Neural cell (in vitro differentiated cells): Measurements from ENCODE around the gene MNDA. TPM values are rescaled to one million over a fixed set of nuclear protein-coding genes. Genes with fewer than 3 reads are reported as not detected.

Experiments used
- H2AFZ ChIP-seq: fragments of 200-600, 300-800 bp; sonication (generic), shearing (Covaris generic); 2 replicates; pipeline ENCODE4 v1.6.0; 2014; ENCODE audit warnings: low read depth, mild to moderate bottlenecking, antibody characterized with exemption, low read length, moderate library complexity
- H3F3A ChIP-seq: fragments of 200-600 bp; shearing (Covaris generic); 2 replicates; pipeline ENCODE4 v1.6.1; 2016; ENCODE audit warnings: mild to moderate bottlenecking, moderate library complexity, mixed read lengths, antibody characterized with exemption, low read length; ENCODE audit not compliant: insufficient read depth, poor library complexity, severe bottlenecking
- H3K27ac ChIP-seq: fragments of 200-600, 300-800 bp; sonication (generic), shearing (Covaris generic); 2 replicates; pipeline ENCODE4 v1.5.1; 2014; ENCODE audit warnings: mild to moderate bottlenecking, low read length, moderate library complexity
- H3K27me3 ChIP-seq: fragments of 300-800, 200-600 bp; sonication (generic), shearing (Covaris generic); 2 replicates; pipeline ENCODE4 v1.6.0; 2014; ENCODE audit warnings: mild to moderate bottlenecking, low read depth, low read length, moderate library complexity; ENCODE audit not compliant: insufficient read depth
- H3K36me3 ChIP-seq: fragments of 300-800, 200-600 bp; sonication (generic), shearing (Covaris generic); 2 replicates; pipeline ENCODE4 v1.5.1; 2014; ENCODE audit warnings: mild to moderate bottlenecking, antibody characterized with exemption, low read length, moderate library complexity; ENCODE audit not compliant: insufficient read depth
- H3K4me2 ChIP-seq: fragments of 300-800, 200-600 bp; sonication (generic), shearing (Covaris generic); 2 replicates; pipeline ENCODE4 v1.6.0; 2014; ENCODE audit warnings: mild to moderate bottlenecking, low read length
- H3K4me3 ChIP-seq: fragments of 300-800, 200-600 bp; sonication (generic), shearing (Covaris generic); 2 replicates; pipeline ENCODE4 v1.5.1; 2014; ENCODE audit warnings: mild to moderate bottlenecking, low read length, moderate library complexity
- H3K79me2 ChIP-seq: fragments of 200-600 bp; shearing (Covaris generic); replicated peaks from 2 replicates; pipeline ENCODE4 v1.6.0; 2014; ENCODE audit warnings: mild to moderate bottlenecking, low read length, moderate library complexity; ENCODE audit not compliant: insufficient read depth
- H3K9ac ChIP-seq: fragments of 300-800, 200-600 bp; sonication (generic), shearing (Covaris generic); 2 replicates; pipeline ENCODE4 v1.6.1; 2016; ENCODE audit warnings: mild to moderate bottlenecking, low read length, mixed read lengths
- H3K9me2 ChIP-seq: fragments of 200-600 bp; shearing (Covaris generic); 2 replicates; pipeline ENCODE4 v1.6.1; 2016; ENCODE audit warnings: mild to moderate bottlenecking, low read length, mixed read lengths; ENCODE audit not compliant: insufficient read depth
- H3K9me3 ChIP-seq: fragments of 200-600, 300-800 bp; sonication (generic), shearing (Covaris generic); 2 replicates; pipeline ENCODE4 v1.6.1; 2016; ENCODE audit warnings: mild to moderate bottlenecking, mixed run types, low read length, moderate library complexity, mixed read lengths
- H4K20me1 ChIP-seq: fragments of 200-600 bp; shearing (Covaris generic); 2 replicates; pipeline ENCODE4 v1.6.1; 2016; ENCODE audit warnings: mild to moderate bottlenecking, mixed run types; ENCODE audit not compliant: insufficient read depth
- CTCF ChIP-seq: fragments of 450-650 bp; IDR thresholded peaks from 2 replicates; pipeline ENCODE4 v1.5.1; 2014; ENCODE audit warnings: antibody characterized with exemption, mild to moderate bottlenecking, moderate library complexity; ENCODE audit not compliant: poor library complexity, severe bottlenecking
- EP300 ChIP-seq: fragments of 450-650 bp; conservative IDR thresholded peaks from 2 replicates; pipeline ENCODE4 v1.6.1; 2014; ENCODE audit warnings: antibody characterized with exemption, mild to moderate bottlenecking, moderate library complexity; ENCODE audit not compliant: poor library complexity, severe bottlenecking
- EZH2 ChIP-seq: fragments of 200-600, 300-800 bp; shearing (Covaris generic), sonication (generic); IDR thresholded peaks from 2 replicates; pipeline ENCODE4 v1.6.1; 2014; ENCODE audit warnings: antibody characterized with exemption, low read length, borderline replicate concordance, mild to moderate bottlenecking; ENCODE audit not compliant: insufficient read depth, poor library complexity, severe bottlenecking
- MXI1 ChIP-seq: fragments of 450-650 bp; conservative IDR thresholded peaks from 2 replicates; pipeline ENCODE4 v1.6.1; 2014; ENCODE audit warnings: antibody characterized with exemption, mild to moderate bottlenecking; ENCODE audit not compliant: poor library complexity, severe bottlenecking
- POLR2AphosphoS5 ChIP-seq: IDR thresholded peaks from 2 replicates; pipeline ENCODE4 v1.6.1; 2012
- RAD21 ChIP-seq: fragments of 450-650 bp; conservative IDR thresholded peaks from 2 replicates; pipeline ENCODE4 v1.6.1; 2014; ENCODE audit warnings: antibody characterized with exemption, mild to moderate bottlenecking, moderate library complexity
- REST ChIP-seq: IDR thresholded peaks from 2 replicates; pipeline ENCODE4 v1.6.1; 2012; ENCODE audit warnings: borderline replicate concordance
- SMC3 ChIP-seq: fragments of 450-650 bp; conservative IDR thresholded peaks from 2 replicates; pipeline ENCODE4 v1.6.1; 2014; ENCODE audit warnings: antibody characterized with exemption, mild to moderate bottlenecking, moderate library complexity; ENCODE audit not compliant: poor library complexity
- TAF1 ChIP-seq: IDR thresholded peaks from 2 replicates; pipeline ENCODE4 v1.6.1; 2012; ENCODE audit warnings: low read depth
- polyA plus RNA-seq: library from polyadenylated mRNA; depleted of rRNA; stranded (reverse); fragments of >200 nt; gene quantifications from 2 replicates; pipeline ENCODE4 v1.2.3, GENCODE V29; 2014

MNDA gene
- polyA plus RNA-seq, 1 donor from 2014 or later, result not detected

- Histone ChIP-seq H3K9ac (no peak overlapping the region), H3K79me2 (no peaks in the 10 kb centered on the region), H3K9me3 (no peaks in the 10 kb centered on the region), H3K36me3 (no peaks in the 10 kb centered on the region), H4K20me1 (no peaks in the 10 kb centered on the region), H3F3A (no peaks in the 10 kb centered on the region), H3K27ac (no peak overlapping the region), H3K4me2 (no peak overlapping the region), H3K4me3 (no peak overlapping the region), H3K9me2 (no peaks in the 10 kb centered on the region), H3K27me3 (no peaks in the 10 kb centered on the region), H2AFZ (no peak overlapping the region)
- TF ChIP-seq MXI1 (no peak), EP300 (no peak), RAD21 (no peak), EZH2 (no peak), TAF1 (no peak), CTCF (no peak), POLR2AphosphoS5 (no peak), REST (no peak), SMC3 (no peak)
Observed at GRCh38 chr1:158810311-158810710, 20.8 kb upstream of the MNDA start.

- Histone ChIP-seq H3K9me2 (no peaks in the 10 kb centered on the region), H3K79me2 (no peaks in the 10 kb centered on the region), H3K4me2 (no peak overlapping the region), H3F3A (no peaks in the 10 kb centered on the region), H3K9me3 (no peaks in the 10 kb centered on the region), H2AFZ (no peak overlapping the region), H3K4me3 (no peak overlapping the region), H3K27me3 (no peaks in the 10 kb centered on the region), H4K20me1 (no peaks in the 10 kb centered on the region), H3K27ac (no peak overlapping the region), H3K9ac (no peak overlapping the region), H3K36me3 (no peaks in the 10 kb centered on the region)
- TF ChIP-seq RAD21 (no peak), CTCF (no peak)
Observed at GRCh38 chr1:158812336-158812735, 18.8 kb upstream of the MNDA start.
